NOMO-1 treated with dmso at 0.1 percent for 144 hours (cell line): ENCODE data around the gene C15orf39.

Experiments
- DNase-seq: peaks from one replicate; lab custom pipeline; 2025; ENCODE audit not compliant: unreplicated experiment; lab: John Stamatoyannopoulos, UW

C15orf39 gene

GRCh38 chr15:75171408-75171807 lies 30.3 kb upstream of the C15orf39 start:
- peak; percentile 53 for DNase-seq

- no peak for DNase-seq
These were observed 29.3 kb upstream of the C15orf39 start for GRCh38 chr15:75172284-75172820.

- no peak for DNase-seq
These were observed 27.6 kb upstream of the C15orf39 start for GRCh38 chr15:75174102-75174501.

GRCh38 chr15:75174729-75175128 lies 27.0 kb upstream of the C15orf39 start:
- no peak for DNase-seq

- no peak for DNase-seq
These were observed 25.3 kb upstream of the C15orf39 start for GRCh38 chr15:75176396-75176761.

- no peak for DNase-seq
These were observed 24.2 kb upstream of the C15orf39 start for GRCh38 chr15:75177360-75178071.

GRCh38 chr15:75178171-75178937 lies 23.3 kb upstream of the C15orf39 start:
- peak; percentile 32 for DNase-seq

- no peak for DNase-seq
These were observed 22.5 kb upstream of the C15orf39 start for GRCh38 chr15:75178938-75179745.

- no peak for DNase-seq
These were observed 21.9 kb upstream of the C15orf39 start for GRCh38 chr15:75179746-75180140.

GRCh38 chr15:75181780-75182179 lies 19.9 kb upstream of the C15orf39 start:
- no peak for DNase-seq

- DNase-seq, result no peak
These were observed 19.2 kb upstream of the C15orf39 start for GRCh38 chr15:75182187-75183131.

GRCh38 chr15:75185271-75186029 lies 16.2 kb upstream of the C15orf39 start:
- no peak for DNase-seq

GRCh38 chr15:75186044-75186443 lies 15.6 kb upstream of the C15orf39 start:
- DNase-seq, result no peak

GRCh38 chr15:75188499-75188898 lies 13.2 kb upstream of the C15orf39 start:
- no peak for DNase-seq

GRCh38 chr15:75191235-75191634 lies 10.4 kb upstream of the C15orf39 start:
- no peak for DNase-seq

GRCh38 chr15:75192307-75192706 lies 9.4 kb upstream of the C15orf39 start:
- no peak for DNase-seq

GRCh38 chr15:75193272-75193671 lies 8.4 kb upstream of the C15orf39 start:
- DNase-seq, result no peak

- DNase-seq, result peak; percentile 28
These were observed 7.7 kb upstream of the C15orf39 start for GRCh38 chr15:75193976-75194375.

GRCh38 chr15:75194397-75194796 lies 7.3 kb upstream of the C15orf39 start:
- no peak for DNase-seq
